Embryonic facial prominence (tissue), 1 donor: ENCODE measurements around the gene TNFAIP3.

Experiments
- DNase-seq: peaks from one replicate; pipeline ENCODE4 v3.0.0-alpha.2; 2016; ENCODE audit errors: extremely low spot score

Gene TNFAIP3

GRCh38 chr6:137863091-137863797 is 3.8 kb upstream of the TNFAIP3 start:
- no peak for DNase-seq

- DNase-seq = no peak
Observed at GRCh38 chr6:137864812-137865508, 2.1 kb upstream of the TNFAIP3 start.

GRCh38 chr6:137866200-137866913 is 702 bp upstream of the TNFAIP3 start:
- no peak for DNase-seq

GRCh38 chr6:137867685-137868509 is 838 bp downstream of the TNFAIP3 start:
- DNase-seq = no peak

GRCh38 chr6:137868721-137869548 is 1.9 kb downstream of the TNFAIP3 start:
- DNase-seq = no peak

GRCh38 chr6:137869549-137870307 is 2.7 kb downstream of the TNFAIP3 start:
- DNase-seq = no peak

- DNase-seq = no peak
Observed at GRCh38 chr6:137870308-137870644, 3.2 kb downstream of the TNFAIP3 start.

GRCh38 chr6:137870744-137871247 is 3.7 kb downstream of the TNFAIP3 start:
- DNase-seq = no peak

- no peak for DNase-seq
Observed at GRCh38 chr6:137871291-137871690, 4.2 kb downstream of the TNFAIP3 start.

GRCh38 chr6:137871831-137872454 is 4.9 kb downstream of the TNFAIP3 start:
- no peak for DNase-seq

GRCh38 chr6:137872581-137873115 is 5.6 kb downstream of the TNFAIP3 start:
- DNase-seq = no peak

- no peak for DNase-seq
Observed at GRCh38 chr6:137873273-137873762, 6.3 kb downstream of the TNFAIP3 start.

- no peak for DNase-seq
Observed at GRCh38 chr6:137874204-137875057, 7.4 kb downstream of the TNFAIP3 start.

- DNase-seq = no peak
Observed at GRCh38 chr6:137875058-137875520, 8.0 kb downstream of the TNFAIP3 start.

GRCh38 chr6:137875606-137876005 is 8.5 kb downstream of the TNFAIP3 start:
- DNase-seq = no peak

- no peak for DNase-seq
Observed at GRCh38 chr6:137876547-137876946, 9.5 kb downstream of the TNFAIP3 start.

- no peak for DNase-seq
Observed at GRCh38 chr6:137877113-137877512, 10.1 kb downstream of the TNFAIP3 start.

- DNase-seq = no peak
Observed at GRCh38 chr6:137877606-137878005, 10.5 kb downstream of the TNFAIP3 start.
